ENCODE data around the gene MRAS. TPM values are rescaled to one million over a fixed set of nuclear protein-coding genes. Genes with fewer than 3 reads are reported as not detected.

The MRAS gene
- total RNA-seq, 1 donor from 2014 or later: 0.07 TPM

GRCh38 chr3:138359148-138359918, 11.0 kb downstream of the MRAS start:
- no peak for TF ChIP-seq CTCF (IDR thresholded peaks at IDR 0.05)
- ATAC-seq (ENCODE audit: low read depth): no peak
- CTCF ChIA-PET: no interaction called here
- no peak for DNase-seq
- POLR2A ChIA-PET: no interaction called here
- H3K27me3 Mint-ChIP-seq: peaks cover 59% of the 10 kb centered on the region
- no peak overlapping the region for H3K27ac Mint-ChIP-seq
- H3K4me3 Mint-ChIP-seq: no peak overlapping the region
- no peaks in the 10 kb centered on the region for H3K36me3 Mint-ChIP-seq (ENCODE audit: low read depth)
- H3K4me1 Mint-ChIP-seq: no peaks in the 10 kb centered on the region
- H3K9me3 Mint-ChIP-seq: no peaks in the 10 kb centered on the region
- intact Hi-C loops (cut with micrococcal nuclease): no loop called here

- Mint-ChIP-seq H3K4me1 (no peaks in the 10 kb centered on the region), H3K27ac (no peak overlapping the region), H3K27me3 (peaks cover 61% of the 10 kb centered on the region), H3K4me3 (no peak overlapping the region), H3K9me3 (no peaks in the 10 kb centered on the region), H3K36me3 (ENCODE audit: low read depth) (no peaks in the 10 kb centered on the region)
- intact Hi-C loops (cut with micrococcal nuclease): no loop called here
- no peak for TF ChIP-seq CTCF (IDR thresholded peaks at IDR 0.05)
- DNase-seq (no peak), ATAC-seq (ENCODE audit: low read depth) (no peak)
- ChIA-PET POLR2A (no interaction called here), CTCF (no interaction called here)
Observed at GRCh38 chr3:138359919-138360868, 11.8 kb downstream of the MRAS start.

- ATAC-seq (ENCODE audit: low read depth) (no peak), DNase-seq (no peak)
- POLR2A ChIA-PET: no interaction called here
- Mint-ChIP-seq H3K36me3 (ENCODE audit: low read depth) (no peaks in the 10 kb centered on the region), H3K4me1 (no peaks in the 10 kb centered on the region), H3K9me3 (no peaks in the 10 kb centered on the region), H3K4me3 (no peak overlapping the region), H3K27me3 (peaks cover 61% of the 10 kb centered on the region), H3K27ac (no peak overlapping the region)
- CTCF ChIA-PET: no interaction called here
- intact Hi-C loops (cut with micrococcal nuclease): no loop called here
- no peak for TF ChIP-seq CTCF (IDR thresholded peaks at IDR 0.05)
Observed at GRCh38 chr3:138360869-138361525, 12.6 kb downstream of the MRAS start.

- Mint-ChIP-seq H3K4me3 (no peak overlapping the region), H3K27me3 (peaks cover 63% of the 10 kb centered on the region), H3K27ac (no peak overlapping the region), H3K4me1 (no peaks in the 10 kb centered on the region), H3K9me3 (no peaks in the 10 kb centered on the region), H3K36me3 (ENCODE audit: low read depth) (no peaks in the 10 kb centered on the region)
- ChIA-PET CTCF (no interaction called here), POLR2A (no interaction called here)
- no peak for ATAC-seq (ENCODE audit: low read depth)
- DNase-seq: no peak
- intact Hi-C loops (cut with micrococcal nuclease): no loop called here
- no peak for TF ChIP-seq CTCF (IDR thresholded peaks at IDR 0.05)
Observed at GRCh38 chr3:138361561-138361971, 13.2 kb downstream of the MRAS start.

GRCh38 chr3:138362538-138362937, 14.2 kb downstream of the MRAS start:
- POLR2A ChIA-PET: no interaction called here
- no peaks in the 10 kb centered on the region for H3K36me3 Mint-ChIP-seq (ENCODE audit: low read depth)
- no peaks in the 10 kb centered on the region for H3K4me1 Mint-ChIP-seq
- no peak overlapping the region for H3K4me3 Mint-ChIP-seq
- DNase-seq (no peak), ATAC-seq (ENCODE audit: low read depth) (no peak)
- intact Hi-C loops (cut with micrococcal nuclease): no loop called here
- TF ChIP-seq CTCF (IDR thresholded peaks at IDR 0.05): no peak
- peaks cover 57% of the 10 kb centered on the region for H3K27me3 Mint-ChIP-seq
- CTCF ChIA-PET: no interaction called here
- no peak overlapping the region for H3K27ac Mint-ChIP-seq
- H3K9me3 Mint-ChIP-seq: no peaks in the 10 kb centered on the region
